ENCODE measurements around the gene AK5.
A peak's percentile ranks its signal among the peaks of the same experiment; 100 is the strongest.
"Not testable (repeated sequence)": the region's sequence is repeated elsewhere in the genome, so short reads cannot be mapped to it uniquely, and the experiment has no call there.

AK5 gene

GRCh38 chr1:77310924-77311323, 29.1 kb downstream of the AK5 start:
- H3K36me3 ChIP-seq: no peaks in the 10 kb centered on the region
- H3K27me3 ChIP-seq (ENCODE audit: insufficient read depth, low read depth, severe bottlenecking): no peaks in the 10 kb centered on the region
- no peak for DNase-seq
- no peaks in the 10 kb centered on the region for H3K9me3 ChIP-seq (ENCODE audit: severe bottlenecking)
- no peak overlapping the region for H3K27ac ChIP-seq
- no peak overlapping the region for H3K4me3 ChIP-seq (ENCODE audit: low read depth, low read length)
- TF ChIP-seq CTCF (IDR thresholded peaks at IDR 0.05; ENCODE audit: low read depth, low read length): no peak

DNA sequence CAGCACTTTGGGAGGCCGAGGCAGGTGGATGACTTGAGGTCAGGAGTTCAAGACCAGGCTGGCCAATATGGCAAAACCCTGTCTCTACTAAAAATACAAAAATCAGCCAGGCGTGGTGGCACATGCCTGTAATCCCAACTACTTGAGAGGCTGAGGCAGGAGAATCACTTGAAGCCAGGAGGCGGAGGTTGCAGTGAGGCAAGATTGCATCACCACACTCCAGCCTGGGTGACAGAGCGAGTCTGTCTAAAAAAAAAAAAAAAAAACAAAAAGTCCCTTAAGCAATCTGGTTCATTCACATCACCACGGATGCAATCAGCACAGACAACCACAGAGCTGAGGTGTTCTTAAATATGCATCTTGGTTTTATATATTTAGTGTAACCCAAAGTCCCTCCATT, 30.5 kb downstream of the AK5 start:
- not testable (repeated sequence) for H3K4me3 ChIP-seq (ENCODE audit: low read depth, low read length); DNase-seq; H3K36me3 ChIP-seq; H3K9me3 ChIP-seq (ENCODE audit: severe bottlenecking); H3K27ac ChIP-seq; H3K27me3 ChIP-seq (ENCODE audit: insufficient read depth, low read depth, severe bottlenecking)

- Histone ChIP-seq H3K4me3 (ENCODE audit: low read depth, low read length) (no peak overlapping the region), H3K27ac (no peak overlapping the region), H3K27me3 (ENCODE audit: insufficient read depth, low read depth, severe bottlenecking) (no peaks in the 10 kb centered on the region), H3K36me3 (no peaks in the 10 kb centered on the region), H3K9me3 (ENCODE audit: severe bottlenecking) (no peaks in the 10 kb centered on the region)
- DNase-seq: peak; percentile 33
- peak; percentile 62 for TF ChIP-seq CTCF (IDR thresholded peaks at IDR 0.05; ENCODE audit: low read depth, low read length)
Measured at GRCh38 chr1:77313491-77313890, 31.7 kb downstream of the AK5 start.

- no peak for DNase-seq
- H3K27ac ChIP-seq: no peak overlapping the region
Measured at GRCh38 chr1:77316006-77316405, 34.2 kb downstream of the AK5 start.

GRCh38 chr1:77316966-77317365, 35.1 kb downstream of the AK5 start:
- no peaks in the 10 kb centered on the region for H3K36me3 ChIP-seq
- no peak overlapping the region for H3K27ac ChIP-seq
- H3K4me3 ChIP-seq (ENCODE audit: low read depth, low read length): no peak overlapping the region
- no peak for TF ChIP-seq CTCF (IDR thresholded peaks at IDR 0.05; ENCODE audit: low read depth, low read length)
- no peak for DNase-seq
- no peaks in the 10 kb centered on the region for H3K9me3 ChIP-seq (ENCODE audit: severe bottlenecking)
- no peaks in the 10 kb centered on the region for H3K27me3 ChIP-seq (ENCODE audit: insufficient read depth, low read depth, severe bottlenecking)

More at GRCh38 chr1:77316006-77316405, 34.2 kb downstream of the AK5 start:
- Histone ChIP-seq H3K27me3 (ENCODE audit: insufficient read depth, low read depth, severe bottlenecking) (no peaks in the 10 kb centered on the region), H3K36me3 (no peaks in the 10 kb centered on the region), H3K4me3 (ENCODE audit: low read depth, low read length) (no peak overlapping the region), H3K9me3 (ENCODE audit: severe bottlenecking) (no peaks in the 10 kb centered on the region)
- no peak for TF ChIP-seq CTCF (IDR thresholded peaks at IDR 0.05; ENCODE audit: low read depth, low read length)

DNA sequence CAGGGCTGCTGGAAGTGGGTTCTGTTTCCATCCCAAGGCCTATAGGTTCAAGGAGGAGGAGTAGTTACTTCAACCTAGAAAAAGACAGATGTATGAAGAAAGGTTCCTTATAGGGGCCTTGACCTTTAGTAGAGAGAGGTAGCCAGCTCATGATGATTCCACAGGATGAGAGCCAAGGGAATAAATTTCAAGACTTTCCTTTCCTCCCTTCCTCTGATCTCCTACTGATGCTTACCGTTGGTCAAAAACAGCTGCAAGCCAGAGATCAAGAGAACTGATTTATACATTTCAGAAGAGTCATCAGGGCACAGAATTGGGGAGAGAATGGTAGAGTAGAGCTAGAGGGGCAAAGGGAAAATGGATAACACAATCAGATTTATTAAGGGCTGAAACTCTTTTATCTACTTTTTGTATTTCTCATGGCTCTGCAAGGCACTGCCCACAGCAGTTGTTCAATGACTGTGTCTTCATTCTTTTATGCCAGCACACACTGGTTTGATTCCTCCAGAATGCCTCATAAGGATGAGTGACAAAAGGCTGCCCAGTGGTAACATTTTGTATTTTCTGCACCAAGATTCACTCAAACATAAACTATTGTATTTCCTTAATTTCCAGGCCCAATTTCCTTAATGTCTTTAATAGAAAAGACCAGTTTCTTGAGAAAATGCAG, 37.4 kb downstream of the AK5 start:
- Histone ChIP-seq H3K9me3 (ENCODE audit: severe bottlenecking) (no peaks in the 10 kb centered on the region), H3K36me3 (no peaks in the 10 kb centered on the region), H3K4me3 (ENCODE audit: low read depth, low read length) (no peak overlapping the region), H3K27ac (no peak overlapping the region), H3K27me3 (ENCODE audit: insufficient read depth, low read depth, severe bottlenecking) (no peaks in the 10 kb centered on the region)
- DNase-seq: no peak
- no peak for TF ChIP-seq CTCF (IDR thresholded peaks at IDR 0.05; ENCODE audit: low read depth, low read length)
